GM18499 (cell line): ENCODE data around the gene CHERP.
A peak's percentile ranks its signal among the peaks of the same experiment; 100 is the strongest.
"Not testable (repeated sequence)": the region's sequence is repeated elsewhere in the genome, so short reads cannot be mapped to it uniquely, and the experiment has no call there.

Experiments used
- ATAC-seq: cut with Tn5 transposase; IDR thresholded peaks from one replicate; pipeline ENCODE4 v1.9.1; 2021; ENCODE audit warnings: moderate number of reproducible peaks; ENCODE audit not compliant: insufficient read depth, unreplicated experiment

The CHERP gene

GRCh38 chr19:16579381-16579780, 37.1 kb upstream of the CHERP start:
- ATAC-seq, result no peak

- ATAC-seq, result no peak
These were observed 35.3 kb upstream of the CHERP start for GRCh38 chr19:16577531-16577985.

GRCh38 chr19:16576690-16577530, 34.7 kb upstream of the CHERP start:
- ATAC-seq, result no peak

- no peak for ATAC-seq
These were observed 33.8 kb upstream of the CHERP start for GRCh38 chr19:16575861-16576689.

- ATAC-seq, result no peak
These were observed 33.0 kb upstream of the CHERP start for GRCh38 chr19:16575282-16575681.

- no peak for ATAC-seq
These were observed 31.7 kb upstream of the CHERP start for GRCh38 chr19:16573925-16574324.

GRCh38 chr19:16573296-16573695, 31.1 kb upstream of the CHERP start:
- ATAC-seq, result no peak

GRCh38 chr19:16572332-16573211, 30.3 kb upstream of the CHERP start, which contains the start of gene SLC35E1:
Gene SLC35E1 (minus strand): TSS chr19:16572415. CDS start chr19:16572364, 51 bp downstream.
- peak; percentile 52 for ATAC-seq

- peak; percentile 23 for ATAC-seq
These were observed 29.6 kb upstream of the CHERP start for GRCh38 chr19:16571822-16572331.

GRCh38 chr19:16571283-16571682, 29.0 kb upstream of the CHERP start:
- ATAC-seq, result no peak

GRCh38 chr19:16569609-16570320, 27.5 kb upstream of the CHERP start:
- no peak for ATAC-seq

- no peak for ATAC-seq
These were observed 24.5 kb upstream of the CHERP start for GRCh38 chr19:16566702-16567101.

GRCh38 chr19:16566161-16566560, 23.9 kb upstream of the CHERP start:
- no peak for ATAC-seq

GRCh38 chr19:16564842-16565241, 22.6 kb upstream of the CHERP start:
- no peak for ATAC-seq

GRCh38 chr19:16562608-16563025, 20.4 kb upstream of the CHERP start:
- ATAC-seq, result no peak

- no peak for ATAC-seq
These were observed 19.1 kb upstream of the CHERP start for GRCh38 chr19:16561382-16561781.

- no peak for ATAC-seq
These were observed 17.6 kb upstream of the CHERP start for GRCh38 chr19:16559780-16560276.

- no peak for ATAC-seq
These were observed 12.5 kb upstream of the CHERP start for GRCh38 chr19:16554776-16555175.

- ATAC-seq, result not testable (repeated sequence)
These were observed 9.7 kb upstream of the CHERP start for GRCh38 chr19:16551902-16552301.
